ENCODE results near the gene P2RX6.

DNA sequence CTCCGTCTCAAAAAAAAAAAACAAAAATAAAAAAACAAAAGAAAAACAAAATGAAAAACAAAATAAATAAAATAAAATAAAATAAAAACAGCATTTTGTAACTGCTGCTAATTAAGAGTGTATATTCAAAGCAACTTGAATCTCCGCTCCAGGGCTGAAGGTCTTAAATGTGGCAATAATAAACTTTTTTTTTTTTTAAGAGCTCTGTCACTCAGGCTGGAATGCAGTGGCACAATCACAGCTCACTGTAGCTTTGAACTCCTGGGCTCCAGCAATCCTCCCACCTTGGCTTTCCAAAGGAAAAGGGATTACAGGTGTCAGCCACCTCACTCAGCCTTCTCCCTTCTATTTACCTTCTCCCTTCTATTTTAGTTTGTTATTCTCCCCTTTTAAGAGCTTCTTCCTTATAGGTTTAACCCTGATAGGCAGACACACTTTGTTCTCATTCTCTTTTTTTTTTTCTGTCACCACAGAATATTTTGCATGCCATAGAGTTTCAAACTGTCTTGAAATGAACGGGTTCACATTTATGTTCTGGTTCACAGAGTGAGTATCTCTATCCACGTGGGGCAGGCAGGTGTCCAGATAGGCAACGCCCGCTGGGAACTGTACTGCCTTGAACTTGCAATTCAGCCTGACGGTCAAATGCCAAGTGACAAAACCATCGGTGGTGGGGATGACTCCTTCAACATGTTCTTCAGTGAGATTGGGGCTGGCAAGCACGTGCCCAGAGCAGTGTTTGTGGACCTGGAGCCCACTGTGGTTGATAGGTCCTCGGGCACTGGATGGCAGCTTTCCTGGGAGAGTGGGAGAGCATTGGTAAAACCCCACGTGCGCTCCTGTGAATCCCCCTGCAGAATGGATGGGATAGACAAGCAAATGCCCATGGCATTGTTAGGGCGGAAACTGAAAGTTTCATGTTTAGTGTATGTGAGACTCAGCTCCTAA is 50.2 kb downstream of the P2RX6 start:
- TF ChIP-seq GLIS3 (CRISPR knock-in tag; IDR thresholded peaks at IDR 0.05) (no peak), ARNTL (CRISPR knock-in tag; IDR thresholded peaks at IDR 0.05; ENCODE audit: borderline replicate concordance, low read depth) (no peak), ZNF8 (CRISPR knock-in tag; IDR thresholded peaks at IDR 0.05) (no peak), CSDC2 (CRISPR knock-in tag; IDR thresholded peaks at IDR 0.05) (no peak), RARB (CRISPR knock-in tag; IDR thresholded peaks at IDR 0.05) (no peak), ZFP30 (CRISPR knock-in tag; IDR thresholded peaks at IDR 0.05) (no peak), ZNF565 (CRISPR knock-in tag; conservative IDR thresholded peaks at IDR 0.05; ENCODE audit: low read depth) (no peak)
- TF ChIP-seq, protein P1, sequence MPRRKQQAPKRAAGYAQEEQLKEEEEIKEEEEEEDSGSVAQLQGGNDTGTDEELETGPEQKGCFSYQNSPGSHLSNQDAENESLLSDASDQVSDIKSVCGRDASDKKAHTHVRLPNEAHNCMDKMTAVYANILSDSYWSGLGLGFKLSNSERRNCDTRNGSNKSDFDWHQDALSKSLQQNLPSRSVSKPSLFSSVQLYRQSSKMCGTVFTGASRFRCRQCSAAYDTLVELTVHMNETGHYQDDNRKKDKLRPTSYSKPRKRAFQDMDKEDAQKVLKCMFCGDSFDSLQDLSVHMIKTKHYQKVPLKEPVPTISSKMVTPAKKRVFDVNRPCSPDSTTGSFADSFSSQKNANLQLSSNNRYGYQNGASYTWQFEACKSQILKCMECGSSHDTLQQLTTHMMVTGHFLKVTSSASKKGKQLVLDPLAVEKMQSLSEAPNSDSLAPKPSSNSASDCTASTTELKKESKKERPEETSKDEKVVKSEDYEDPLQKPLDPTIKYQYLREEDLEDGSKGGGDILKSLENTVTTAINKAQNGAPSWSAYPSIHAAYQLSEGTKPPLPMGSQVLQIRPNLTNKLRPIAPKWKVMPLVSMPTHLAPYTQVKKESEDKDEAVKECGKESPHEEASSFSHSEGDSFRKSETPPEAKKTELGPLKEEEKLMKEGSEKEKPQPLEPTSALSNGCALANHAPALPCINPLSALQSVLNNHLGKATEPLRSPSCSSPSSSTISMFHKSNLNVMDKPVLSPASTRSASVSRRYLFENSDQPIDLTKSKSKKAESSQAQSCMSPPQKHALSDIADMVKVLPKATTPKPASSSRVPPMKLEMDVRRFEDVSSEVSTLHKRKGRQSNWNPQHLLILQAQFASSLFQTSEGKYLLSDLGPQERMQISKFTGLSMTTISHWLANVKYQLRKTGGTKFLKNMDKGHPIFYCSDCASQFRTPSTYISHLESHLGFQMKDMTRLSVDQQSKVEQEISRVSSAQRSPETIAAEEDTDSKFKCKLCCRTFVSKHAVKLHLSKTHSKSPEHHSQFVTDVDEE (CRISPR knock-in tag; IDR thresholded peaks at IDR 0.05), result no peak
- TF ChIP-seq, protein P2, sequence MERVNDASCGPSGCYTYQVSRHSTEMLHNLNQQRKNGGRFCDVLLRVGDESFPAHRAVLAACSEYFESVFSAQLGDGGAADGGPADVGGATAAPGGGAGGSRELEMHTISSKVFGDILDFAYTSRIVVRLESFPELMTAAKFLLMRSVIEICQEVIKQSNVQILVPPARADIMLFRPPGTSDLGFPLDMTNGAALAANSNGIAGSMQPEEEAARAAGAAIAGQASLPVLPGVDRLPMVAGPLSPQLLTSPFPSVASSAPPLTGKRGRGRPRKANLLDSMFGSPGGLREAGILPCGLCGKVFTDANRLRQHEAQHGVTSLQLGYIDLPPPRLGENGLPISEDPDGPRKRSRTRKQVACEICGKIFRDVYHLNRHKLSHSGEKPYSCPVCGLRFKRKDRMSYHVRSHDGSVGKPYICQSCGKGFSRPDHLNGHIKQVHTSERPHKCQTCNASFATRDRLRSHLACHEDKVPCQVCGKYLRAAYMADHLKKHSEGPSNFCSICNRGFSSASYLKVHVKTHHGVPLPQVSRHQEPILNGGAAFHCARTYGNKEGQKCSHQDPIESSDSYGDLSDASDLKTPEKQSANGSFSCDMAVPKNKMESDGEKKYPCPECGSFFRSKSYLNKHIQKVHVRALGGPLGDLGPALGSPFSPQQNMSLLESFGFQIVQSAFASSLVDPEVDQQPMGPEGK (CRISPR knock-in tag; IDR thresholded peaks at IDR 0.05; ENCODE audit: borderline replicate concordance), result no peak

Data from SK-N-SH treated with all-trans-retinoic acid at 6 μM for 48 hours (cell line).